GM13977 (cell line): ENCODE measurements around the gene WDFY2.

ENCODE experiments used
- DNase-seq: peaks from one replicate; pipeline ENCODE4 v3.0.0; 2012; ENCODE audit warnings: low spot score
- CTCF ChIP-seq: IDR thresholded peaks from 2 replicates; pipeline ENCODE4 v1.5.1; 2012; ENCODE audit warnings: mild to moderate bottlenecking, control low read depth; ENCODE audit not compliant: insufficient read depth; ENCODE audit errors: extremely low read depth, missing control alignments
- in situ Hi-C: fragments of 300-500 bp; cut with MboI; formaldehyde crosslinking; loops from one replicate; pipeline ENCODE4 v1.12.0; 2022; ENCODE audit warnings: low sequenced_read_pairs, low pct_unique_long_range_greater_than_20kb, mixed read lengths, inconsistent platforms; ENCODE audit not compliant: unreplicated experiment

WDFY2 gene

DNA sequence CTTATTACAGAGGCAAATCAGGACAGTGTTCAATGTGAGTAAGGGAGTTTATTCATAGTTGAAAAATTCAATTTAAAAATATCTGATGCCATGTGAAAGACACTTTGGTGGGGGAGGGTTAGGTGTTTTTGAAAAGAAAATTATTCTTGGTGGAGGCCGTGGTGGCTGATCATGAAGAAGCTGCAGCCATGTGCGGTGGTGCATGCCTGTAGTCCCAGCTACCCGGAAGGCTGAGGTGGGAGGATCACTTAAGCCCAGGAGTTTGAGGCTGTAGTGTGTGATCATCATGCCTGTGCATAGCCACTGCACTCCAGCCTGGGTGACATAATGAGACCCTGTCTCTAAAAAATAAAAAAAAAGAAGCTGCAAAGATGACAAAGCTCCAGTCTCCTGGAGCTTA is 28.6 kb downstream of the WDFY2 start:
- in situ Hi-C loops: no loop called here
- no peak for DNase-seq
- TF ChIP-seq CTCF: no peak

GRCh38 chr13:51613535-51613934 is 29.3 kb downstream of the WDFY2 start:
- DNase-seq: no peak
- in situ Hi-C loops: no loop called here
- no peak for TF ChIP-seq CTCF

DNA sequence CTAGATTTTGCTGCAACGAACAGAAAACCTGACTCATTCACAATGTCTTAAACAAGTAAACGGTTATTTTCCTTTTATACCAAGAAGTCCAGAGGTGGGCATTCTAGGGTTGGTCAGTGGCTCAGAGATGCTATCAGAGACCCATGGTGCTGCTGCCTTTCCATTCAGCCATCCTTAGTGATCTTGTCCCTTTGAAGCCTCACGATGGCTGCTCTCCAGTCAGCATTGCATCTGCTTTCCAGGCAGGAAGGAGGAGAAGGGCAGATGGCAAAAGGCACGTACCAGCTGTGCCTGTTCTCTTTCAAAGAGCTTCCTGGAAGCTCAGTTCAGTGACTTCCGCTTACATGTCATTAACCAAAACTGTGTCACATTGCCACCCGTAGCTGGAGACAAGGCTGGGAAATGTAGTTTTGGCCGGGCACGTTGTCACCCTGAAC is 30.1 kb downstream of the WDFY2 start:
- in situ Hi-C loops: no loop called here
- TF ChIP-seq CTCF: no peak
- DNase-seq: no peak

DNA sequence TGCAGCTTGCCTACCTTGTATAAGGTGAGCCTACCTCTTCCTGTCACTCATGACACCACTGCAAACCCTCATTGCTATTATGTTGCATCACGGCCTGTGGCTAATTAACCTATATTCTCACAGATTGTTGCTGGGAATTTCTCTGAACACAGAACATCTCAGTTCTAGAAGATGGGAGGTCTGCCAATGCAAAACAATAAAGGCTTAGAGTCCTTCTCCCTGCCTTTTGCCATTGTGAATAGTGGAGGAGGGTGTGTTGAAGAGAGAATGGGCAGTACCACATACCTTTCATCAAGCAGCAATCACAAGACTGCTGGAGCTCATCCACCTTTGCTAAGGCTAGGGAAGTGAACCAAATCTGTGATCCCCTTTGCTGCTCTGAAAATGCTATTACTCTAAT is 34.4 kb downstream of the WDFY2 start:
- DNase-seq: no peak
- no peak for TF ChIP-seq CTCF
- in situ Hi-C loops: no loop called here

DNA sequence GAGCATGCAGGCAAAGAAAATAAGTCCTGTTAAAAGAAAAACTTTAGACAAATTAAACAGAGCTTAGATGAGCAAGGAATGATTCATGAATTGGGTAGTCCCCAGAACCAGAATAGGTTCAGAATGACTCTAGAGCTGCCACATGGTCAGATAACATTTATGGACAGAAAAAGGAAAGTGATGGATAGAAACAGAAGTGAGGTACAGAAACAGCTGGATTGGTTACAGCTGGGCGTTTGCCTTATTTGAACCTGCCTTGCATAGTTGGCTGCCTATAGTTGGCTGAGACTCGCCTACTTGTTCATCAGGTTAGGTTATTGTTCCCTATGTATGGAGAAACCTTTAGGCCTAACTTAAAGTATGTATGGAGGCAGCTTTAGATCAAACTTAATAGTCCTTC is 35.4 kb downstream of the WDFY2 start:
- no peak for DNase-seq
- in situ Hi-C loops: no loop called here

GRCh38 chr13:51620165-51620983 is 36.1 kb downstream of the WDFY2 start:
- no peak for DNase-seq
- TF ChIP-seq CTCF: no peak
- in situ Hi-C loops: no loop called here

More for the DNA sequence above, 35.4 kb downstream of the WDFY2 start:
- TF ChIP-seq CTCF: no peak
